ENCODE measurements around the gene FAM131A. TPM values are rescaled to one million over a fixed set of nuclear protein-coding genes. Genes with fewer than 3 reads are reported as not detected.

The FAM131A gene
- total RNA-seq, 1 experiment from 2014 or later: 23.0 TPM

GRCh38 chr3:184306341-184306972 is 30.9 kb upstream of the FAM131A start:
- no peak overlapping the region for H3K4me3 Mint-ChIP-seq
- ATAC-seq: no peak
- ChIA-PET POLR2A (no interaction called here), CTCF (interaction anchor here (1.1 kb wide), 1 partner anchor 32 kb away, joined by 3 read pairs; no protein-coding TSS in a partner anchor)
- no peaks in the 10 kb centered on the region for H3K27me3 Mint-ChIP-seq (ENCODE audit: low read depth)
- DNase-seq (ENCODE audit: low spot score): no peak
- H3K4me1 Mint-ChIP-seq: no peaks in the 10 kb centered on the region
- H3K27ac Mint-ChIP-seq: no peak overlapping the region
- peaks cover 81% of the 10 kb centered on the region for H3K36me3 Mint-ChIP-seq
- no peaks in the 10 kb centered on the region for H3K9me3 Mint-ChIP-seq
- TF ChIP-seq ERG (CRISPR knock-in tag; IDR thresholded peaks at IDR 0.05) (no peak), ATF3 (CRISPR knock-in tag; conservative IDR thresholded peaks at IDR 0.05) (no peak), ZNF232 (CRISPR knock-in tag; IDR thresholded peaks at IDR 0.05) (no peak), ATF6 (CRISPR knock-in tag; IDR thresholded peaks at IDR 0.05) (no peak), CTCF (IDR thresholded peaks at IDR 0.05) (no peak), JUN (CRISPR knock-in tag; IDR thresholded peaks at IDR 0.05) (no peak), NFATC4 (CRISPR knock-in tag; IDR thresholded peaks at IDR 0.05) (no peak), OVOL2 (CRISPR knock-in tag; IDR thresholded peaks at IDR 0.05; ENCODE audit: borderline replicate concordance) (no peak), MLX (CRISPR knock-in tag; IDR thresholded peaks at IDR 0.05) (no peak), ZNF423 (CRISPR knock-in tag; IDR thresholded peaks at IDR 0.05) (no peak), AR (CRISPR knock-in tag; IDR thresholded peaks at IDR 0.05) (no peak), SOX15 (CRISPR knock-in tag; IDR thresholded peaks at IDR 0.05) (no peak), SMAD4 (CRISPR knock-in tag; IDR thresholded peaks at IDR 0.05) (no peak), ZNF532 (CRISPR knock-in tag; IDR thresholded peaks at IDR 0.05; ENCODE audit: borderline replicate concordance) (no peak), E2F4 (CRISPR knock-in tag; IDR thresholded peaks at IDR 0.05; ENCODE audit: borderline replicate concordance, low read depth) (no peak), SP1 (CRISPR knock-in tag; conservative IDR thresholded peaks at IDR 0.05) (no peak), TEAD1 (CRISPR knock-in tag; IDR thresholded peaks at IDR 0.05) (no peak), IRF1 (CRISPR knock-in tag; IDR thresholded peaks at IDR 0.05) (no peak), ZBTB43 (CRISPR knock-in tag; IDR thresholded peaks at IDR 0.05) (no peak)

Measured in WTC11 (cell line).